ENCODE data around the gene NLGN1. TPM values are rescaled to one million over a fixed set of nuclear protein-coding genes. Genes with fewer than 3 reads are reported as not detected.

The NLGN1 gene
- total RNA-seq, 1 experiment from 2014 or later = 5.2 TPM

- H3K27me3 Mint-ChIP-seq (ENCODE audit: low read depth) = no peaks in the 10 kb centered on the region
- no peaks in the 10 kb centered on the region for H3K27me3 ChIP-seq (ENCODE audit: insufficient read depth, low read length)
Measured at GRCh38 chr3:173774294-173774693, 376.8 kb downstream of the NLGN1 start.

More at GRCh38 chr3:173774294-173774693, 376.8 kb downstream of the NLGN1 start:
- H3K4me2 ChIP-seq (ENCODE audit: insufficient read depth, insufficient read length, low read length) = no peak overlapping the region
- no peak overlapping the region for H2AK5ac ChIP-seq (ENCODE audit: insufficient read length, low read length)
- H4K5ac ChIP-seq (ENCODE audit: insufficient read length, low read depth, low read length) = no peak overlapping the region
- Mint-ChIP-seq H3K27ac (peak overlapping the region in 2 of 3 experiments; percentile 1 to 32; a peak in 3 of 7 replicates), H3K36me3 (ENCODE audit: insufficient read depth in 1 of 3, low read depth in 3 of 3) (peaks cover 0 to 2% (median 0%) of the 10 kb centered on the region in 3 experiments; a peak in 2 of 7 replicates), H3K4me3 (no peak overlapping the region), H3K4me1 (peaks cover 21 to 24% of the 10 kb centered on the region in 2 experiments), H3K9me3 (no peaks in the 10 kb centered on the region)
- no peak overlapping the region for H4K8ac ChIP-seq (replicated peaks; ENCODE audit: insufficient read length, low read depth, low read length)
- H3K79me1 ChIP-seq (ENCODE audit: insufficient read depth, low read depth, low read length, poor library complexity, severe bottlenecking) = no peaks in the 10 kb centered on the region
- no peak overlapping the region for H3K27ac ChIP-seq (ENCODE audit: insufficient read length, low read depth, low read length)
- H3K4ac ChIP-seq (ENCODE audit: low read depth, low read length) = no peak overlapping the region
- no peak overlapping the region for H2BK20ac ChIP-seq (ENCODE audit: low read depth, low read length, poor library complexity, severe bottlenecking)
- DNase-seq = no peak
- no peak overlapping the region for H4K91ac ChIP-seq (ENCODE audit: insufficient read length, low read depth, low read length)
- H2AFZ ChIP-seq (ENCODE audit: low read length) = no peak overlapping the region
- H3K18ac ChIP-seq (ENCODE audit: insufficient read length, low read depth, low read length) = no peak overlapping the region
- H3K56ac ChIP-seq (ENCODE audit: insufficient read length, low read depth, low read length) = no peak overlapping the region
- no peaks in the 10 kb centered on the region for H3K9me3 ChIP-seq (ENCODE audit: control insufficient read depth, low read depth, low read length)
- H2BK120ac ChIP-seq (ENCODE audit: low read depth, low read length, poor library complexity, severe bottlenecking) = no peak overlapping the region
- no peaks in the 10 kb centered on the region for H4K20me1 ChIP-seq (ENCODE audit: control insufficient read depth, insufficient read depth, insufficient read length)
- no peak overlapping the region for H2BK12ac ChIP-seq (ENCODE audit: insufficient read length, low read depth, low read length)
- no peaks in the 10 kb centered on the region for H3K79me2 ChIP-seq (ENCODE audit: insufficient read depth, low read length)
- no peak overlapping the region for H3K23ac ChIP-seq (ENCODE audit: insufficient read length, low read depth, low read length)
- H3K4me1 ChIP-seq (ENCODE audit: insufficient read depth, low read length) = peaks cover 4% of the 10 kb centered on the region; the same call in 1 of the 2 replicates
- no peaks in the 10 kb centered on the region for H3K23me2 ChIP-seq (ENCODE audit: insufficient read length, low read depth, low read length, poor library complexity, severe bottlenecking)
- no peak overlapping the region for H3T11ph ChIP-seq (ENCODE audit: low read length)
- no peak for TF ChIP-seq CTCF (conservative IDR thresholded peaks at IDR 0.05)
- no peak overlapping the region for H2BK15ac ChIP-seq (ENCODE audit: low read depth, low read length)
- H3K9ac ChIP-seq (ENCODE audit: extremely low read depth, insufficient read length, low read length) = no peak overlapping the region
- no peak overlapping the region for H2BK5ac ChIP-seq (ENCODE audit: insufficient read length, low read length)
- no peak overlapping the region for H3K14ac ChIP-seq (ENCODE audit: insufficient read depth, low read length)

Data from H9 (cell line).